ENCODE measurements around the gene NANS.
A peak's percentile ranks its signal among the peaks of the same experiment; 100 is the strongest.
"Not testable (repeated sequence)": the region's sequence is repeated elsewhere in the genome, so short reads cannot be mapped to it uniquely, and the experiment has no call there.

Gene NANS

GRCh38 chr9:98080326-98080725 is 23.8 kb downstream of the NANS start:
- no peak for DNase-seq (ENCODE audit: low read depth)

GRCh38 chr9:98080780-98081179 is 24.2 kb downstream of the NANS start:
- no peak for DNase-seq (ENCODE audit: low read depth)

GRCh38 chr9:98081477-98082219 is 25.1 kb downstream of the NANS start:
- no peak for DNase-seq (ENCODE audit: low read depth)

DNA sequence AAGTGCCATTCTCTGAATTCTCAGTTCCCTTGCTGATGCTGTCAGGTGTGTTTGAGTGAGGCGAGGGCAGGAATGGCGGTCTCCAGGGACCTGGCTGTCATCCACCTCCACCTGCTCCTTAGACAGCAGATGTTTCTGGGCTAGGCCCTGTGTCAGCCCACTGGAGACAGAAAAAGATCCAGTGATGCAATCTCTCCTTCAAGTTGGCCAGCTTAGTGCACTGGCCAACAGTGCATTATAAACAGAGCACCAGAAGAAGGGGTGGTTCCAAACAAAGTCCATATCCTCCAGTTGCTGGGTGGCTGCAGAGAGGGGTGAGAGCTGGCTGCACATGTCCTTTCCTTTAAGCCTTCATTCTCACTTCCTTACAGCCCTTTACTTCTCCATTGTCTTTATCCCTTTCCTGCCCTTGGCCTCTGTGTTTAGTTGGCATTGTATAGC is 26.5 kb downstream of the NANS start:
- no peak for DNase-seq (ENCODE audit: low read depth)

- no peak for DNase-seq (ENCODE audit: low read depth)
Measured at GRCh38 chr9:98083566-98084183, 27.1 kb downstream of the NANS start.

DNA sequence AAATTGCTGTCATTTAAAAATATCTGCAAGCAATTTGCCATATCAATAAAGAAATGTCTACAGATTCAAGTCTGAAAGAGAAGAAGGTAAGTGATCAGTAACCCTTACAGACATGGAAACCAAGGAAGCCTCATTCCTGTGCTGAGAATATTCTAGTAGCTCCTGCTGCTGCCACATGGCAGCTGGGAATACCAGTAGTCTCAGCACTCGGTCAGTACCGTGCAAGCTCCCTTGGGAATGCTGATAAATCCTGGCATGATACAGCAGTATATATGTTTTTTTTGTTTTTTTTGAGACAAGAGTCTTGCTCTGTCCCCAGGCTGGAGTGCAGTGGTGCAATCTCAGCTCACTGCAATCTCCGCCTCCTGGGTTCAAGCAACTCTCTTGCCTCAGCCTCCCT is 27.9 kb downstream of the NANS start:
- DNase-seq (ENCODE audit: low read depth), result no peak

DNA sequence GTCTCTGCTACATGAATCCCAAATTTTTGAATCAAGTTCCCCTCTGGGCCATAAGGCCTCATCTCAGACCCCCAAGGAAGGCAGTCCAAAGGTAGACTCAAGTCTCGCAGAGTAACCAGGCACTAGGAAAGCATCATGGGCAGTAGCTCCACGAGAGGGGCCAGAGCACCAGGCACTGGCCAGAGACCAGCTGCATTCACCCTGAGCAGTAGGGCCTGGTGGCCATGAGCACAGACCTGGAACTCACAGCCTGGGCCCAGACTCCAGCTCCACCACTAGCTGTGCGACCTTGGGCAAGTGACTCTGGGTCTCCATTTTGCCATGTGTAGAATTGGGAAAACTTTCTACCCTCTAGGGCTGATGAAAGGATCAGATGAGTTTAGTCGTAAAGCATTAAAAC is 28.5 kb downstream of the NANS start:
- DNase-seq (ENCODE audit: low read depth), result no peak

DNA sequence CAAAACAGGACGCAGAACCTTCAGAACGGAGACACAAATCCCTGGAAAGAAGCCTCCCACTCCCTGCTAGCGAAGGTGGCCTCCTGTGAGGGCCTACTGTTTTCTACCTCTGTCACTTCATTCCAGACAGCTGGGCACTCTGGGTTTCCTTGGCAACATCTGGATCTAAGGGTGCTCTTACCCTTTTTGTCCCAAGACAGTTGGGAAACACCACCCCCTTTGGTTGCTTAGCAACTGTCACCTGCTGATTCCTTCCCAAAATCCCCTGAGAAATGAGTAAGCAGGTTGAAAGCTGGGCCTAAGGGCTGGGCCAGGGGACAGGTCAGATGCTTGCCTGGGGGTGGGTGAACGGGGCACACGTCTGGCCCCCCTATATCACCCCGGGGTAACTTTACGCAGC is 29.4 kb downstream of the NANS start:
- DNase-seq (ENCODE audit: low read depth), result no peak

DNA sequence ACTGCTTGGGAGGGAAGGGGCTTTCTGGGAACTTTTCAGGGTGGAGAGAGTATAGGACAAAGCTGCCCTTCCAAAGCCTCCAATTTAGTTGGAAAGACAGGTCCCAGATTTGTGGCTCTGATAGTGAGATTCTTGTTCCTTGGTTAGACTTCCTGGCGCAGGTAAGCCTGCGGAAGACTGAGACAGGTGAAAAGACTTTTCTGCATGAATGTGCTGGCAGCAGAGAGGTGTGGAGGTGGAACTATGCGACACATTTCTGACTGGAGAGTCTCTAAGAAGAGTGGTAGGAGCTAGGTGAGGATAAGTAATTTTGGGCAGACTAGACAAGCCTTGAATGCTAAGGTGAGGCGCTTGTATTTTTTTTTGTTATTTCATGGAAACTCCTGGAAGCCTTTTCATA is 29.9 kb downstream of the NANS start:
- no peak for DNase-seq (ENCODE audit: low read depth)

- DNase-seq (ENCODE audit: low read depth), result peak; percentile 33
Measured at GRCh38 chr9:98087420-98088354, 31.2 kb downstream of the NANS start.

DNA sequence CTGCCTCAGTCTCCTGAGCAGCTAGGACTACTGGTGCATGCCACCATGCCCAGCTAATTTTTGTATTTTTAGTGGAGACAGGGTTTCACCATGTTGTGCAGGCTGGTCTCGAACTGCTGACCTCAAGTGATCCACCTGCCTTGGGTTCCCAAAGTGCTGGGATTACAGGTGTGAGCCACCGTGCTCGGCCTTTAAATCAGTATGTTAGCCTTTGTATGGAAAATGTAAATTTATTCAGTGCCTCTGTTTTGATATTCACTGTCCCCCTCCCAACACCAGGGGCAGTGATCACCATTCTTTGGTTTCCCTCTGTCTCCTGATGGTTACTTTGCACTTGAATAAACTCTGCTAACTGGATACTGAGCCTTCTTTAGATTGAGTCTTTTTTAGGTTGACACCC is 34.1 kb downstream of the NANS start:
- DNase-seq (ENCODE audit: low read depth), result not testable (repeated sequence)

DNA sequence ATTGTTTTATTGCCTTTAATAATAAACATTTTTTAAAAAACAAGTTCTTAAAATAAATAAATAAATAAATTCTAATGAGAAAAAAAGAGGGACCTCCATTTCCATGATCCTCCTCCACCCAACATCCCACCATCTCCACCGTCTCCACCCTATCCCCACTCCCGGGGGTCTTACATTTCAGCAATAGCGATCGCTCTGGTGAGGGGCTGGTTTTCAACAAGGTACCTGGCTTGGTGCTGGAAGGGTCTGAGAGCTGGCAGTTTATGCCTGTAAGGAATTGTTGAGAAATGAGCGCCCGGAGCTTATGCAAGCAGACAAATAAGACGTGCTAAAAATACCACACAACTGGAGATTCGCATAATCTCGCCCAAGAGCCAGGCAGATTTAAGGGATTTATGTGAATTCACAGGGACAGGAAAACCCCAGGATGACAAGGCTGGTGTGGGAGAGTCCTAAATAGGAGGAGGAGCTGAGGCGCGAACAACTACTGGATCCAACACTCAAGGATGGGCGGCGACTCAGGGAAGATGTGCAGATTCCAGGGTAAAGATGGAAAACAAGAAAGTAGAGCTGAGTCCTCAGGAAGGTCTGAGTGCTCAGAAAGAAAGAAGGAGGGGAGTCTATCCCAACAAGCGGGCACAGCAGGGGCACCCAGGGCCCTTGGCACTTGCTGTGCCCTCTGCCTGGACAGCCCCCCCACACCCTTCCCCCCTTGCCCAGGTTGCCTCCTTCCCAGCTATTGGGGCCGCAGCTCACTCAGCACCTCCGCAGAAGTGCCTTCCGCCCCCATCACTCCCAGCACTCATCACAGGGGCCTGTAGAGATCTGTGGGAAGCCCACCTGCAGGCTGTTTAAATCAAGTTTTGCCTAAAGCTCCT is 35.4 kb downstream of the NANS start:
- DNase-seq (ENCODE audit: low read depth), result no peak

- DNase-seq (ENCODE audit: low read depth), result no peak
Measured at GRCh38 chr9:98092613-98092931, 36.0 kb downstream of the NANS start.

DNA sequence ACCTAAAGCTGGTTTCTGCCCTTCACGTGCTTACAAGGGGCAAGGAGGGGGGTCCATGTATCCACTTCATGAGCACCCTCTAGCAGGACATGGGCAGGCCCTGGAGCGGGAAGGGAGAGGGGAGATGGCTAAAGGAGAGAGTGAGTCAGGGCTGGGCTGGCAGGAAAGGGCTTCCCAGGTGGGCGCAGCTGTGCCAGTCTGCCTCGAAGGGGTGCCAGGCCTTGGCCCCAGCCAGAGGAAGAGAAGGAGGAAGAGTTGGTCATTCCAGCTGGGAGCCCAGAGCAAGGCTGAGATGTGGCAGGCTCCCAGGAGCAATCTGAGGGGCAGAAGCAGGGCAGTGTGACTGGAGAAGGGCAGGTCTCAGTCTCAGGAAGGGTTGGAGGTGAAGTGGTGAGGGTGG is 37.8 kb downstream of the NANS start:
- DNase-seq (ENCODE audit: low read depth), result no peak

GRCh38 chr9:98094851-98095250 is 38.3 kb downstream of the NANS start:
- DNase-seq (ENCODE audit: low read depth), result no peak

DNA sequence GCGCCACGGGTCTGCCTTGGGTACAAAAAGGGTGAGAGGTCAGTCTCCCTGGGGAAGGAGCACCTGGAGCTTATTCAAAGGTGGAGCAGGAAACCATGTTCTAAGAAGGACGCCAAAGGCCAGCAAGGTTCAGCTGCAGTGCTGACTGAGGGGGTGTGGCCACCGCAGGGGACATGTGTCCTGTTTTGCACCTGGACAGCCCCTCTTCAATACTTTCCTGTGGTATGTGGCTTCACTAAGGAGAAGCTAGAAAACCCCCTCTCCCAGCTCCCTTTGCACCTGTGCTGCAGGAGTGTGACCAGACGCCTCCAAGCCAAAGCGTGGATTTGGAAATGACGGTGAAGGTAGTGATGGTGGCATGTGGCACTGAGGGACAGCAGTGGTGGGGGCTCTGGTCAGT is 38.9 kb downstream of the NANS start:
- DNase-seq (ENCODE audit: low read depth), result no peak

DNA sequence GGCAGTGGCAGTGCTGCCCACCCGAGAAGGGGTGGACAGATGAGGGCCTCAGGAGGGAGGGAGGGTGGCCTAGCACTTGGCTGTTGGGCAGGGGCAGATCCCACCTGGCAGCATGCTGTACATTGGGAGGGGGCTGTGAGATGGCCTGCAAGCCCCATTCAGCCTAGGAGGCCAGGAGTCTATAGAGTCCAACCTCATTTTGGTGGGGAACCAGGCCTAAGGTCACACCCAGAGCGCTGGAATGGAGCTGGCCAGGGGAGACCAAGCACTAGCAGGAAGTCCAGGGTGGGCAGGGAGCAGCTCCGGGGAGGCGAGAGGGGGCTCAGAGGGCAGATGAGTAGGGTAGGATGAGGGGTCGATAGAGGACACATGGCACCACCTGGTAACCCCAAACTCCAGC is 39.6 kb downstream of the NANS start:
- no peak for DNase-seq (ENCODE audit: low read depth)

GRCh38 chr9:98097836-98098235 is 41.3 kb downstream of the NANS start:
- DNase-seq (ENCODE audit: low read depth), result no peak

- DNase-seq (ENCODE audit: low read depth), result no peak
Measured at GRCh38 chr9:98099346-98099745, 42.8 kb downstream of the NANS start.

DNA sequence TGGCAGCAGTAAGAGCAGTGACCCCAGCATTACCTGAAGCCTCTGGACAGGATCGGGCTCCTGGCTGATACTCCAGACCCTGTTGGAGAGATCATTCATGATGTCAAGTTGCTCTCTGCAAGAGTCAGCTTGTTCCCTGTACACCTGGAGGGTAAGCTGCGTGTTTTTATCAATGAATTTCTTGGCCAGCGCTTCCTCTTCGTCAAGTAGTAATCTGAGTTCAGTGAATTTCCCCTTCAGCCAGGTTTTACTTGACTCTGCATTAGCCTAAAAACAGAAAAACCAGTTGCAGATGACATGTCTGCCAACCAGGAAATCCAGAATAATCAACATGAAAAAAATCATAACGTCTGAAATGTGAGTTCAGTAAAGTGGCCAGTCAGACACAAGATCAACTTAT is 43.4 kb downstream of the NANS start:
- no peak for DNase-seq (ENCODE audit: low read depth)

GRCh38 chr9:98100456-98100855 is 43.9 kb downstream of the NANS start:
- no peak for DNase-seq (ENCODE audit: low read depth)

- no peak for DNase-seq (ENCODE audit: low read depth)
Measured at GRCh38 chr9:98101416-98101815, 44.9 kb downstream of the NANS start.
